Naive thymus-derived CD4-positive, alpha-beta T cell (primary cell): Measurements from ENCODE around the gene MARCHF3. TPM values are rescaled to one million over a fixed set of nuclear protein-coding genes. Genes with fewer than 3 reads are reported as not detected.

ENCODE experiments used
- ATAC-seq: fragments of 150-1000 bp; cut with Tn5 transposase; 2 replicates; pipeline ENCODE4 v1.10.0; 2021; ENCODE audit warnings: mild to moderate bottlenecking, moderate library complexity
- CTCF ChIA-PET: fragments of 350-600 bp; sonication (Branson Sonifier 250); formaldehyde crosslinking; loops from one replicate; lab custom pipeline; 2021; ENCODE audit warnings: antibody characterized with exemption; lab: Charles Lee
- POLR2A ChIA-PET: fragments of 350-600 bp; sonication (Branson Sonifier 250); formaldehyde crosslinking; loops from one replicate; lab custom pipeline; 2021; ENCODE audit warnings: antibody characterized with exemption, inconsistent platforms; lab: Charles Lee
- DNase-seq, 9 donors: peaks; one replicate each; pipeline versions ENCODE4 v3.0.0 to v3.0.0-alpha.2; 2020 to 2022; ENCODE audit warnings: mixed read lengths in 1 of 9
- H3K27ac ChIP-seq: one replicate; pipeline ENCODE4 v1.7.0; 2013; ENCODE audit warnings: mild to moderate bottlenecking, low read depth, low read length, moderate library complexity
- H3K27me3 ChIP-seq, 2 donors: one replicate each; pipeline ENCODE4 v1.7.0; 2013; ENCODE audit warnings: low read length in 2 of 2, mild to moderate bottlenecking in 2 of 2, moderate library complexity in 2 of 2; ENCODE audit not compliant: control insufficient read depth in 2 of 2, insufficient read depth in 2 of 2
- H3K36me3 ChIP-seq, 3 experiments: 1 replicate in 2 of 3; 2 replicates in 1 of 3; pipeline ENCODE4 v1.7.0; 2013; ENCODE audit warnings: low read length in 3 of 3, mild to moderate bottlenecking in 3 of 3, moderate library complexity in 1 of 3; ENCODE audit not compliant: insufficient read depth in 3 of 3, control insufficient read depth in 2 of 3
- H3K4me1 ChIP-seq, 2 donors: one replicate each; pipeline ENCODE4 v1.7.0; 2013; ENCODE audit warnings: low read length in 2 of 2, mild to moderate bottlenecking in 2 of 2, moderate library complexity in 1 of 2; ENCODE audit not compliant: control insufficient read depth in 2 of 2, insufficient read depth in 2 of 2
- H3K4me3 ChIP-seq: 2 replicates; pipeline ENCODE4 v1.7.0; 2013; ENCODE audit warnings: mild to moderate bottlenecking, low read length
- H3K9me3 ChIP-seq, 3 experiments: 1 replicate in 2 of 3; 2 replicates in 1 of 3; pipeline ENCODE4 v1.7.0; 2013; ENCODE audit warnings: low read length in 3 of 3; ENCODE audit not compliant: control insufficient read depth in 2 of 3
- H3K27ac Mint-ChIP-seq, 9 donors: one replicate each; pipeline ENCODE4 v1.8.0; 2020 to 2022; ENCODE audit warnings: mixed read lengths in 9 of 9, mild to moderate bottlenecking in 8 of 9, moderate library complexity in 5 of 9, inconsistent platforms in 2 of 9
- H3K27me3 Mint-ChIP-seq, 5 donors: one replicate each; pipeline ENCODE4 v1.8.0; 2021 to 2022; ENCODE audit warnings: mixed read lengths in 5 of 5, mild to moderate bottlenecking in 1 of 5
- H3K36me3 Mint-ChIP-seq, 5 donors: one replicate each; pipeline ENCODE4 v1.8.0; 2020 to 2022; ENCODE audit warnings: mixed read lengths in 5 of 5, mild to moderate bottlenecking in 3 of 5, inconsistent platforms in 1 of 5
- H3K4me1 Mint-ChIP-seq, 7 donors: one replicate each; pipeline ENCODE4 v1.8.0; 2020 to 2022; ENCODE audit warnings: mixed read lengths in 7 of 7, mild to moderate bottlenecking in 3 of 7, inconsistent platforms in 1 of 7
- H3K4me3 Mint-ChIP-seq, 10 donors: one replicate each; pipeline ENCODE4 v1.8.0; 2020 to 2022; ENCODE audit warnings: mild to moderate bottlenecking in 10 of 10, mixed read lengths in 10 of 10, moderate library complexity in 6 of 10, inconsistent platforms in 2 of 10
- H3K9me3 Mint-ChIP-seq, 11 donors: one replicate each; pipeline ENCODE4 v1.8.0; 2020 to 2022; ENCODE audit warnings: mixed read lengths in 11 of 11, mild to moderate bottlenecking in 4 of 11, inconsistent platforms in 1 of 11, moderate library complexity in 1 of 11
- intact Hi-C, 2 donors: fragments of 100-400 bp; cut with micrococcal nuclease; formaldehyde crosslinking; loops; one replicate each; pipeline ENCODE4 v1.15.1; 2023
- polyA plus RNA-seq, 2 donors: library from polyadenylated mRNA; unstranded; fragments of 300-500 nt; fragmentation: Illumina TruSeq; gene quantifications; one replicate each; pipeline ENCODE4 v1.2.3, GENCODE V29; 2021
- total RNA-seq, 6 experiments: library from RNA in 5 of 6; stranded (reverse) in 5 of 6; gene quantifications; 1 replicate in 5 of 6; 2 replicates in 1 of 6; pipeline ENCODE4 v1.2.3 and lab custom pipeline; 2021 to 2026

MARCHF3 gene
- total and polyA plus RNA-seq, 7 experiments from 2014 or later: 3.1 to 15.4 (median 13.0) TPM

DNA sequence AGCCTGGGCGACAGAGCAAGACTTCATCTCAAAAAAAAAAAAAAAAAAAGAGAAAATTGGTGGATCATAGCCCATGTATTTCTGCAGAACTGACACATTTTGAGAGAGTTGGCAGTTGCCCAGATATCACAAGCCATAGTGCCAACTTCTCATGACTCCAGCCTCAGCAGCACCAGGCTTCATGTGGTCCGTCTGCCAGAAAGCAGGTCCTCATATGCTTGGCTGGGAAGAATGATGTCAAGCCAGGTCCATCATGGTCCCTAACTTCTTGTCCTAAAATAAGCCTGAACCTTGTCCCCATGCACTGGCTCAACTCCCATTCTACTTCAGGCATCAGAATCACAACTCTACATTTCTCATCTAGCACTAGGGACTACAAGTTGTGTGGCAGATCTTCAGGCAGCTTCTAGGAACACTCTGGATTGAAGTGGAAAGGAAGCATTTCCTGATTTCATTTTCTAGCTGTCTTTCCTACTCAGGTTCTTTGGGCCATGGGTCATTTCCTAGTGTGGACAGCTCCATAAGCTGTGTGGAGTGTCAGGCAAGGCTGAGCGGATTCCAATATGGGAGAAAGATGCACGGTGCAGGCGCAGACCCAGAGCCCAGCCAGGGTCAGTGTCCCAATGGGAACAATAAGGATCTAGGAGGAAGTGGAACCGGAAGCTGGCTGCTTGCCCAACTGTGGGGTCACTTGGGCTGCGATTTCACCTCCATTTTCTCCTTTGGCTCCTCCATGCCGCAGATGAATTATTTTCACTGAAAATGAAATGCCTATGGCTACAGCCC is 163.3 kb downstream of the MARCHF3 start:
- no peak overlapping the region for H3K4me3 ChIP-seq
- Mint-ChIP-seq H3K27me3 (no peaks in the 10 kb centered on the region), H3K4me3 (no peak overlapping the region), H3K36me3 (peaks cover 0 to 14% (median 4%) of the 10 kb centered on the region in 5 donors), H3K9me3 (peaks cover 0 to 1% (median 0%) of the 10 kb centered on the region in 11 donors), H3K4me1 (peaks cover 8 to 19% (median 12%) of the 10 kb centered on the region in 7 donors), H3K27ac (peak overlapping the region in 1 of 9 donors; percentile 44)
- peaks cover 0 to 12% of the 10 kb centered on the region in 2 donors for H3K4me1 ChIP-seq
- DNase-seq (no peak), ATAC-seq (no peak)
- H3K27me3 ChIP-seq: no peaks in the 10 kb centered on the region
- no peaks in the 10 kb centered on the region for H3K9me3 ChIP-seq
- POLR2A ChIA-PET: interaction anchor here (2.9 kb wide), 1 partner anchor 14 kb away, joined by 14 read pairs; no protein-coding TSS in a partner anchor
- no peaks in the 10 kb centered on the region for H3K36me3 ChIP-seq
- H3K27ac ChIP-seq: no peak overlapping the region
- CTCF ChIA-PET: interaction anchor here (0.5 to 0.6 kb wide), 2 partner anchors 20 to 241 kb away, joined by 3 to 5 read pairs; no protein-coding TSS in a partner anchor
- intact Hi-C loops: no loop called here

DNA sequence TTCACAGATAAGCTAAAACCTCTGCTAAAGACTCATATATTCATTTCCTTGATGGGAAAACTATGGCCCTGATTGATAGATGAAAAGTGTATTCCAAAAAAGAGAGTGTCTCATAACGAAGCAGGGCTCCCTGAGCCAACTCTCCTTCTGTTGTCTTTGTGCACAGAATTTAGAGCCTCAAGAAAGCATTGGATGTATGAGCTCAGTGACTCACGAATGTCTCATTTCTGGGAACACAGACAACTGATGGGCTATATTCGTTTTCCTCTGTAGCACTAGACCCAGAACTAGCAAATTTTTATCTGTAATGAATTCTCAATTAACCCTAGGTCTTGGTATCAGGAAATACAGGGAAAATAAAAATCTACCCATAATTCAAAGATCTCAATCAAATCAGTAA is 165.1 kb downstream of the MARCHF3 start:
- H3K27me3 Mint-ChIP-seq: no peaks in the 10 kb centered on the region
- Histone ChIP-seq H3K36me3 (no peaks in the 10 kb centered on the region), H3K27ac (no peak overlapping the region), H3K27me3 (no peaks in the 10 kb centered on the region), H3K4me1 (peaks cover 0 to 12% of the 10 kb centered on the region in 2 donors), H3K9me3 (no peaks in the 10 kb centered on the region), H3K4me3 (no peak overlapping the region)
- peaks cover 12 to 23% (median 15%) of the 10 kb centered on the region in 7 donors for H3K4me1 Mint-ChIP-seq
- DNase-seq: no peak
- peaks cover 0 to 5% (median 3%) of the 10 kb centered on the region in 5 donors for H3K36me3 Mint-ChIP-seq
- H3K27ac Mint-ChIP-seq: no peak overlapping the region
- peaks cover 0 to 1% (median 0%) of the 10 kb centered on the region in 11 donors for H3K9me3 Mint-ChIP-seq
- POLR2A ChIA-PET: interaction anchor here (0.6 to 1.0 kb wide), 3 partner anchors 12 to 317 kb away, joined by 3 to 5 read pairs (median 4); no protein-coding TSS in a partner anchor
- intact Hi-C loops: no loop called here
- no peak for ATAC-seq
- no peak overlapping the region for H3K4me3 Mint-ChIP-seq
- CTCF ChIA-PET: no interaction called here

DNA sequence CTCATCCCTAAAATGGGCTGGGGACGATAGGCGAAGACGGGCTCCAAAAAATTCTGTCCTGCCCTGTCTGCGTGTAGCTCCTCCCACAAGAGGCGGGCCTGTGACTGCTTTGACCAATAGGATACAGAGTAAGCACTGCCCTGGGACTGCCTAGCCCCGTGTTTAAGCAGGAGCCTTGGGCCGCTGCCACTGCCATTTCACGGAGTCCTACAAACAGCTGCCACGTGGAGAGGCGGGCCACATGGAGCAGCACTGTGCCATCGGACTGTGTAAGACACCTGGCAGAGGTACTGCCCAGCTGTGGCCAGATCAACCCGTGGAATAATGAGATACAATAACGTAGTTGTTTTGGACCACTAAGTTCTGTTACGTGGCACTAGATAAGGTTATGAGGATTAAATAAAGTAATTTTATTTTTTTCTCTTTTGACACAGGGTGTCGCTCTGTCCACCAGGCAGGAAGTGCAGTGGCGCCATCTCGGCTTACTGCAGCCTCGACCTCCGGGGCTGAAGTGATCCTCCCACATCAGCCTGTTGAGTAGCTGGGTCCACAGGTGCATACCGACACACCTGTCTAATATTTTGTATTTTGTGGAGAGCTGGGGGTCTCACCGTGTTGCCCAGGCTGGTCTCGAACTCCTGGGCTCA is 166.2 kb downstream of the MARCHF3 start:
- Mint-ChIP-seq H3K4me3 (no peak overlapping the region), H3K36me3 (peaks cover 0 to 5% (median 3%) of the 10 kb centered on the region in 5 donors), H3K27ac (no peak overlapping the region), H3K4me1 (peaks cover 8 to 21% (median 13%) of the 10 kb centered on the region in 7 donors), H3K9me3 (peaks cover 0 to 1% (median 0%) of the 10 kb centered on the region in 11 donors), H3K27me3 (no peaks in the 10 kb centered on the region)
- no peak for DNase-seq
- no peak for ATAC-seq
- CTCF ChIA-PET: no interaction called here
- Histone ChIP-seq H3K4me3 (no peak overlapping the region), H3K36me3 (no peaks in the 10 kb centered on the region), H3K27ac (no peak overlapping the region), H3K4me1 (peaks cover 0 to 5% of the 10 kb centered on the region in 2 donors), H3K9me3 (no peaks in the 10 kb centered on the region), H3K27me3 (no peaks in the 10 kb centered on the region)
- POLR2A ChIA-PET: interaction anchor here (0.6 to 0.8 kb wide), 3 partner anchors 8 to 18 kb away, joined by 3 to 5 read pairs (median 3); no protein-coding TSS in a partner anchor
- intact Hi-C loops: no loop called here

GRCh38 chr5:126863402-126863801 is 167.0 kb downstream of the MARCHF3 start:
- Histone ChIP-seq H3K27me3 (no peaks in the 10 kb centered on the region), H3K27ac (no peak overlapping the region), H3K4me3 (no peak overlapping the region), H3K9me3 (no peaks in the 10 kb centered on the region), H3K4me1 (no peaks in the 10 kb centered on the region), H3K36me3 (no peaks in the 10 kb centered on the region)
- Mint-ChIP-seq H3K9me3 (peaks cover 0 to 1% (median 0%) of the 10 kb centered on the region in 11 donors), H3K27me3 (no peaks in the 10 kb centered on the region), H3K4me1 (peaks cover under 1 to 14% (median 7%) of the 10 kb centered on the region in 7 donors), H3K4me3 (no peak overlapping the region), H3K27ac (peak overlapping the region in 1 of 9 donors; percentile 16), H3K36me3 (peaks cover 0 to 5% (median 3%) of the 10 kb centered on the region in 5 donors)
- POLR2A ChIA-PET: interaction anchor here (0.6 kb wide), 1 partner anchor 10 kb away, joined by 3 read pairs; no protein-coding TSS in a partner anchor
- no peak for ATAC-seq
- CTCF ChIA-PET: interaction anchor here (0.6 kb wide), 1 partner anchor 188 kb away, joined by 3 read pairs; no protein-coding TSS in a partner anchor
- DNase-seq: no peak
- intact Hi-C loops: no loop called here

DNA sequence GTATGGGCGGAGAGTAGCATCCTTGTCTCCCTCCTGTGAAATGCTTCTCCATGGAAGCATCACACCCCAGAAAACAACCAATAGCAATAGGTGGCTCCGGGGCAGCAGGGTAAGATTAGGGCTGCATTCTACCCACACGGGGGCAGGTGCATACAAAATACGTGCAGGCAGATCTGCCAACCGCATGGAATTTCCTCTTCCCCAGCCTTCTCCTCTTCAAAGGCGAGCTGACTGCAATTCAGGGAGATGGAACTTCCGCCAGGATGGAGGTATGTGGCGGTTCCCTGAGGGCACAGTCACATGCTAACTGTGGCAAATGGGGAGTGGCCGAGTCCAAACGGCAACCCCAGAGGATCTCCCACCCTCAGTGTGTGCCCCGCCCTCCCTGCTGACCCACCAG is 171.9 kb downstream of the MARCHF3 start:
- POLR2A ChIA-PET: interaction anchor here (0.5 to 1.8 kb wide), 2 partner anchors 10 to 170 kb away, joined by 3 to 5 read pairs; no protein-coding TSS in a partner anchor
- no peak for ATAC-seq
- Histone ChIP-seq H3K4me1 (peaks cover 0 to 6% of the 10 kb centered on the region in 2 donors), H3K9me3 (no peaks in the 10 kb centered on the region), H3K27me3 (no peaks in the 10 kb centered on the region), H3K36me3 (no peaks in the 10 kb centered on the region), H3K27ac (no peak overlapping the region), H3K4me3 (no peak overlapping the region)
- H3K4me1 Mint-ChIP-seq: peaks cover 10 to 33% (median 22%) of the 10 kb centered on the region in 7 donors
- CTCF ChIA-PET: no interaction called here
- no peaks in the 10 kb centered on the region for H3K27me3 Mint-ChIP-seq
- DNase-seq: no peak
- no peak overlapping the region for H3K4me3 Mint-ChIP-seq
- peaks cover 0 to 15% (median 3%) of the 10 kb centered on the region in 11 donors for H3K9me3 Mint-ChIP-seq
- H3K27ac Mint-ChIP-seq: no peak overlapping the region
- H3K36me3 Mint-ChIP-seq: peaks cover 4 to 20% (median 7%) of the 10 kb centered on the region in 5 donors
- intact Hi-C loops: loop anchor here in 1 of 2 donors (10.0 kb wide), 1 partner anchor 366 kb away; no protein-coding TSS in a partner anchor
